ENCODE data around the gene MORN2. TPM values are rescaled to one million over a fixed set of nuclear protein-coding genes. Genes with fewer than 3 reads are reported as not detected.

MORN2 gene
- total and polyA plus RNA-seq, 2 of the 13 experiments (the other 11 are each of a cell fraction or from before 2014, with no cell fraction given): 7.0 to 28.0 TPM

- Histone ChIP-seq H3K9me3 (ENCODE audit: low read length) (no peaks in the 10 kb centered on the region), H3K79me2 (ENCODE audit: insufficient read depth, low read length) (peaks cover 29% of the 10 kb centered on the region), H3K4me1 (ENCODE audit: insufficient read depth, low read length) (peaks cover 28% of the 10 kb centered on the region), H3K36me3 (replicated peaks in 1 of 2; ENCODE audit: control insufficient read depth in 1 of 2, insufficient read depth in 2 of 2, low read length in 2 of 2) (no peaks in the 10 kb centered on the region), H4K20me1 (ENCODE audit: insufficient read depth, low read length) (no peaks in the 10 kb centered on the region), H2AFZ (ENCODE audit: low read length) (peak overlapping the region; percentile 97), H3K4me2 (ENCODE audit: low read depth, low read length) (peak overlapping the region; percentile 95), H3K27ac (ENCODE audit: extremely low read length, insufficient read depth, low read length) (peak overlapping the region; percentile 8), H3K4me3 (replicated peaks in 1 of 3; ENCODE audit: insufficient read depth in 1 of 3, low read depth in 2 of 3, low read length in 3 of 3) (peak overlapping the region; percentile 58 to 97 (median 81)), H3K27me3 (ENCODE audit: control insufficient read depth in 1 of 2, insufficient read depth in 2 of 2, low read length in 2 of 2) (no peaks in the 10 kb centered on the region; a peak in 1 of 5 replicates), H3K9ac (ENCODE audit: insufficient read depth, low read depth, low read length) (peak overlapping the region; percentile 74)
- intact Hi-C loops (cut with micrococcal nuclease; ENCODE audit: unreplicated experiment) (loop anchor here (5.0 to 10.0 kb wide), 2 partner anchors 51 to 258 kb away; no protein-coding TSS in a partner anchor), in situ Hi-C loops (cut with HindIII; ENCODE audit: extremely low pct_ligation_motif_present, low pct_unique_long_range_greater_than_20kb) (no loop called here)
- peak; percentile 1; the same call in 2 of the 3 replicates for ATAC-seq
- POLR2A ChIA-PET: interaction anchor here (0.7 to 2.4 kb wide), 7 partner anchors 17 to 276 kb away, joined by 3 to 8 read pairs (median 4); partner anchors contain the start of genes SOS1 and SRSF7
- WGBS (ENCODE audit: low lambda C conversion rate): 2% methylated on average over 10 of the region's 10 CpGs
- CTCF ChIA-PET (ENCODE audit: low intra/inter-chr PET ratio, low total read pairs): no interaction called here
- no peak for FAIRE-seq
- BruUV-seq (replicated peaks): TSS peak; percentile 65
- DNase-seq (ENCODE audit: low spot score): no peak
- TF ChIP-seq ZFP36L2 (CRISPR knock-in tag; IDR thresholded peaks at IDR 0.05) (no peak), AKAP8 (CRISPR knock-in tag; IDR thresholded peaks at IDR 0.05) (no peak), ZSCAN30 (CRISPR knock-in tag; IDR thresholded peaks at IDR 0.05) (no peak), ZNF510 (CRISPR knock-in tag; IDR thresholded peaks at IDR 0.05; ENCODE audit: low read depth) (no peak), ESRRA (CRISPR knock-in tag; IDR thresholded peaks at IDR 0.05; ENCODE audit: low read depth) (no peak), MEIS1 (CRISPR knock-in tag; IDR thresholded peaks at IDR 0.05; ENCODE audit: borderline replicate concordance) (no peak), SNAI1 (CRISPR knock-in tag; IDR thresholded peaks at IDR 0.05; ENCODE audit: borderline replicate concordance) (no peak), ZFAT (CRISPR knock-in tag; conservative IDR thresholded peaks at IDR 0.05) (no peak), ZNF530 (CRISPR knock-in tag; IDR thresholded peaks at IDR 0.05; ENCODE audit: low read depth) (no peak), NCOA1 (CRISPR knock-in tag; IDR thresholded peaks at IDR 0.05) (0 out of 2 replicates have a peak, but pooled peaks have one; percentile 11)
- TF ChIP-seq, protein P1, sequence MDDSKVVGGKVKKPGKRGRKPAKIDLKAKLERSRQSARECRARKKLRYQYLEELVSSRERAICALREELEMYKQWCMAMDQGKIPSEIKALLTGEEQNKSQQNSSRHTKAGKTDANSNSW (CRISPR knock-in tag; IDR thresholded peaks at IDR 0.05; ENCODE audit: borderline replicate concordance): 0 out of 2 replicates have a peak, but pooled peaks have one; percentile 41
- TF ChIP-seq, protein P2, sequence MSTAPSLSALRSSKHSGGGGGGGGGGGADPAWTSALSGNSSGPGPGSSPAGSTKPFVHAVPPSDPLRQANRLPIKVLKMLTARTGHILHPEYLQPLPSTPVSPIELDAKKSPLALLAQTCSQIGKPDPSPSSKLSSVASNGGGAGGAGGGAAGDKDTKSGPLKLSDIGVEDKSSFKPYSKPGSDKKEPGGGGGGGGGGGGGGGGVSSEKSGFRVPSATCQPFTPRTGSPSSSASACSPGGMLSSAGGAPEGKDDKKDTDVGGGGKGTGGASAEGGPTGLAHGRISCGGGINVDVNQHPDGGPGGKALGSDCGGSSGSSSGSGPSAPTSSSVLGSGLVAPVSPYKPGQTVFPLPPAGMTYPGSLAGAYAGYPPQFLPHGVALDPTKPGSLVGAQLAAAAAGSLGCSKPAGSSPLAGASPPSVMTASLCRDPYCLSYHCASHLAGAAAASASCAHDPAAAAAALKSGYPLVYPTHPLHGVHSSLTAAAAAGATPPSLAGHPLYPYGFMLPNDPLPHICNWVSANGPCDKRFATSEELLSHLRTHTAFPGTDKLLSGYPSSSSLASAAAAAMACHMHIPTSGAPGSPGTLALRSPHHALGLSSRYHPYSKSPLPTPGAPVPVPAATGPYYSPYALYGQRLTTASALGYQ (CRISPR knock-in tag; IDR thresholded peaks at IDR 0.05): no peak
Measured at GRCh38 chr2:38876407-38876806, 631 bp downstream of the MORN2 start.
